LHCN-M2 (cell line): Measurements from ENCODE around the gene NNAT. TPM values are rescaled to one million over a fixed set of nuclear protein-coding genes. Genes with fewer than 3 reads are reported as not detected.

Source experiments
- DNase-seq: peaks from one replicate; pipeline ENCODE4 v3.0.0-alpha.2; 2012; ENCODE audit warnings: low read depth
- total RNA-seq: library from RNA; depleted of rRNA; stranded (reverse); fragments of >200 nt; gene quantifications from 2 replicates; pipeline ENCODE4 v1.2.3, GENCODE V29; 2014

Gene NNAT
- total RNA-seq, 1 experiment from 2014 or later = not detected

GRCh38 chr20:37502654-37503053, 18.4 kb upstream of the NNAT start:
- no peak for DNase-seq

- no peak for DNase-seq
Observed at GRCh38 chr20:37503256-37503927, 17.7 kb upstream of the NNAT start.

GRCh38 chr20:37504404-37505096, 16.5 kb upstream of the NNAT start:
- DNase-seq = peak; percentile 15

GRCh38 chr20:37505263-37506151, 15.5 kb upstream of the NNAT start:
- DNase-seq = no peak

GRCh38 chr20:37506152-37506725, 14.8 kb upstream of the NNAT start:
- no peak for DNase-seq

- DNase-seq = no peak
Observed at GRCh38 chr20:37510226-37510625, 10.8 kb upstream of the NNAT start.

GRCh38 chr20:37511610-37512275, 9.3 kb upstream of the NNAT start:
- peak; percentile 95 for DNase-seq

GRCh38 chr20:37513779-37514359, 7.2 kb upstream of the NNAT start:
- DNase-seq = peak; percentile 18

GRCh38 chr20:37515876-37516275, 5.2 kb upstream of the NNAT start:
- no peak for DNase-seq

- DNase-seq = peak; percentile 98
Observed at GRCh38 chr20:37516811-37517750, 4.0 kb upstream of the NNAT start.

GRCh38 chr20:37518059-37518458, 3.0 kb upstream of the NNAT start:
- DNase-seq = no peak

GRCh38 chr20:37518606-37519507, 2.2 kb upstream of the NNAT start:
- DNase-seq = peak; percentile 24

GRCh38 chr20:37519508-37520418, 1.3 kb upstream of the NNAT start:
- peak; percentile 51 for DNase-seq

GRCh38 chr20:37520419-37520955, 563 bp upstream of the NNAT start:
- DNase-seq = no peak

GRCh38 chr20:37522260-37523011, 1.4 kb downstream of the NNAT start:
- no peak for DNase-seq

- no peak for DNase-seq
Observed at GRCh38 chr20:37523012-37523391, 2.0 kb downstream of the NNAT start.
